ENCODE results near the gene WNT7B. TPM values are rescaled to one million over a fixed set of nuclear protein-coding genes. Genes with fewer than 3 reads are reported as not detected.

WNT7B gene
- total and polyA plus RNA-seq, 10 of the 15 experiments (the other 5 are each of a cell fraction or from before 2014, with no cell fraction given), result 0.12 TPM; not detected in 9

GRCh38 chr22:45930324-45930723, 46.6 kb downstream of the WNT7B start:
- ChIA-PET RAD21 (ENCODE audit: unreplicated experiment) (no interaction called here), SMC1A (ENCODE audit: uncharacterized antibody, unreplicated experiment) (no interaction called here), CTCF (interaction anchor here (1.2 kb wide), 1 partner anchor 67 kb away, joined by 3 read pairs; no protein-coding TSS in a partner anchor), POLR2A (no interaction called here)
- no TSS peak for BruUV-seq (replicated peaks)
- Histone ChIP-seq H3K27ac (ENCODE audit: control insufficient read depth, insufficient read depth) (no peak overlapping the region), H3K4me3 (no peak overlapping the region), H3K27me3 (replicated peaks in 1 of 2; ENCODE audit: control insufficient read depth in 2 of 2, insufficient read depth in 2 of 2, low read length in 1 of 2) (no peaks in the 10 kb centered on the region), H3K36me3 (ENCODE audit: control insufficient read depth in 2 of 2, insufficient read depth in 2 of 2, low read length in 1 of 2) (no peaks in the 10 kb centered on the region), H3K4me1 (ENCODE audit: control insufficient read depth, insufficient read depth, low read length) (no peaks in the 10 kb centered on the region), H3K9ac (ENCODE audit: control insufficient read depth, insufficient read depth, low read length) (no peak overlapping the region), H3K79me2 (ENCODE audit: control insufficient read depth, insufficient read depth, low read length) (no peaks in the 10 kb centered on the region), H3K9me3 (replicated peaks; ENCODE audit: control insufficient read depth, insufficient read depth, low read length) (no peaks in the 10 kb centered on the region), H4K20me1 (ENCODE audit: control insufficient read depth, insufficient read depth) (no peaks in the 10 kb centered on the region), H3K4me2 (ENCODE audit: control insufficient read depth, insufficient read depth) (no peak overlapping the region), H2AFZ (ENCODE audit: control insufficient read depth, low read depth, low read length) (no peak overlapping the region)
- no peak for FAIRE-seq
- WGBS (ENCODE audit: insufficient coverage, insufficient replicate concordance, low lambda C conversion rate, missing lambda C conversion rate), result 40% methylated on average over 14 of the region's 14 CpGs
- intact Hi-C loops (cut with micrococcal nuclease; ENCODE audit: unreplicated experiment) (no loop called here), in situ Hi-C loops (cut with MboI) (no loop called here)
- ATAC-seq, result no peak
- DNase-seq (ENCODE audit: low read depth, low spot score), result no peak
- TF ChIP-seq ATF3 (IDR thresholded peaks at IDR 0.05; ENCODE audit: borderline replicate concordance, extremely low read depth, low read depth, low read length) (no peak), POU2F2 (IDR thresholded peaks at IDR 0.05; ENCODE audit: borderline replicate concordance, low read depth, low read length) (no peak), STAT3 (IDR thresholded peaks at IDR 0.05; ENCODE audit: low read depth, low read length) (no peak), E4F1 (IDR thresholded peaks at IDR 0.05; ENCODE audit: borderline replicate concordance, partially characterized antibody) (no peak), EZH2 (IDR thresholded peaks at IDR 0.05; ENCODE audit: borderline replicate concordance, control insufficient read depth, low read depth, low read length) (no peak), HDGF (IDR thresholded peaks at IDR 0.05) (no peak), CTCF (IDR thresholded peaks at IDR 0.05 in 2 of 3, conservative IDR thresholded peaks at IDR 0.05 in 1 of 3; ENCODE audit: control insufficient read depth in 2 of 3, extremely low read depth in 1 of 3, insufficient read depth in 1 of 3, low read depth in 3 of 3, low read length in 3 of 3) (no peak), FOXK2 (IDR thresholded peaks at IDR 0.05) (no peak), ESRRA (IDR thresholded peaks at IDR 0.05; ENCODE audit: low read length) (no peak), E2F8 (IDR thresholded peaks at IDR 0.05; ENCODE audit: low read depth, partially characterized antibody) (no peak), PKNOX1 (IDR thresholded peaks at IDR 0.05) (no peak), FOS (IDR thresholded peaks at IDR 0.05; ENCODE audit: borderline replicate concordance, extremely low read depth, insufficient read length) (no peak), IRF5 (IDR thresholded peaks at IDR 0.05; ENCODE audit: borderline replicate concordance) (no peak), TARDBP (IDR thresholded peaks at IDR 0.05; ENCODE audit: borderline replicate concordance) (no peak), RBBP5 (conservative IDR thresholded peaks at IDR 0.05) (no peak)
